AG08395 (cell line): Measurements from ENCODE around the gene BTBD16.

ENCODE experiments used
- DNase-seq: peaks from one replicate; pipeline ENCODE4 v3.0.0; 2012; ENCODE audit warnings: mixed read lengths, low spot score

The BTBD16 gene

GRCh38 chr10:122311716-122312115, 40.6 kb downstream of the BTBD16 start:
- no peak for DNase-seq

DNA sequence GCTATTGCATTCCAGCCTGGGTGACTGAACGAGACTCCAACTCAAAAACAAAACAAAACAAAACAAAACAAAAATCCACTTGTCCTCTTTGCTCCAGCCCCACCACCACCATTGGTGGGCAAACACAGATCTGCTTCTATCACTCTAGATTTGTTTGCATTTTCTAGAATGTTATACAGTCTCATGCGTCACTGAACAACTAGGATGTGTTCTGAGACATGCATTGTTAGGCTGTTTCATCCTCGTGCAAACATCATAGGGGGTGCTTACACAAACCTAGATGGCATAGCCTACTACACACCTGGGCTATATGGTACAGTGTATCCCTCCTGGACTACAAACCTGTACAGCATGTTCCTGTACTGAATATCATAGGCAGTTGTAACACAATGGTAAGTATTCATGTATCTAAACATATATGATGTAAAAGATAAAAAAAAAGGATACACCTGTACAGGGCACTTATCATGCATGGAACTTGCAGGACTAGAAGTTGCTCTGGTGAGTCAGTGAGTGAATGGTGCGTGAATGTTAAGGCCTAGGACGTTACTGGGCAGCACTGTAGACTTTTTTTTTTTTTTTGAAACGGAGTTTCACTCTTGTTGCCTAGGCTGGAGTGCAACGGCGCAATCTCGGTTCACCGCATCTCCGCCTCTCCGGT, 45.3 kb downstream of the BTBD16 start:
- DNase-seq = no peak

- no peak for DNase-seq
These were observed 50.9 kb downstream of the BTBD16 start for GRCh38 chr10:122321960-122322359.

DNA sequence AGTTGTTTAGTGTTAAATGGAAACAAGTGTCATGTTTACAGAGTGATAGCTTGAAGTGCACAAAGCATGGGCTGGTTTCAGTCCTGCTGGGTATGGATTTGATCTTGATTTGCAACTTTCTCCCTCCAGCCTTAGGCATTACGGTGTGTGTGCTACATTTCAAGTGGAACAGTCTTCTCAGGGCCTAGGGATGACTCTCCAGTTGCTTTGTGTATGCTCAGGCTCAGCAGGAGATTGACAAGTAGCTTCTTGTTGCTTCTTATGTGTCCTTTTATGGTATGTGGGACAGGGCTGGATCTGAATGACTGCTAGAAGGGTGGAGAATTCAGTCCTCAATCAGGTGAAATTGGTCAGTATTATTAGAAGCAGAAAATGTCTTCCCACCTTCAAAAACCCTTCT, 52.1 kb downstream of the BTBD16 start:
- no peak for DNase-seq

GRCh38 chr10:122323941-122324675, 53.0 kb downstream of the BTBD16 start:
- DNase-seq = peak; percentile 62

DNA sequence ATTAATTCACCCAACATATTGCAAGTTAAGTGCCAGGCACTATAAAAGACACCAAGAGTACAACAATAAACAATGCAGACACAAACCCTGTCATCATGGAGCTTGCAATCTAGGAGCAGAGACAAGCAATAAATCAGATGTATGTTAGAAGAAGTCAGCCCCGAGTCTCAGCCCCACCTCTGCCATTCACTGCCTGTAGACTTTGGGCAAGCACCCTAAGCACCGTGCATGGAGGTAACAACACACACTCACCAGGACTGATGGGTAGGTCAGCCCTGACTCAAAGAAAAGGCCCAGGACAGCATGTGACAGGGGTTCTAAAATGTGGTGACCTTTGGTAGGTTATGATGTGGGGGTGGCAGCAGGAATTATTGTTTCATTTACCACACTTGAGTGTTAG, 54.1 kb downstream of the BTBD16 start:
- DNase-seq = no peak

DNA sequence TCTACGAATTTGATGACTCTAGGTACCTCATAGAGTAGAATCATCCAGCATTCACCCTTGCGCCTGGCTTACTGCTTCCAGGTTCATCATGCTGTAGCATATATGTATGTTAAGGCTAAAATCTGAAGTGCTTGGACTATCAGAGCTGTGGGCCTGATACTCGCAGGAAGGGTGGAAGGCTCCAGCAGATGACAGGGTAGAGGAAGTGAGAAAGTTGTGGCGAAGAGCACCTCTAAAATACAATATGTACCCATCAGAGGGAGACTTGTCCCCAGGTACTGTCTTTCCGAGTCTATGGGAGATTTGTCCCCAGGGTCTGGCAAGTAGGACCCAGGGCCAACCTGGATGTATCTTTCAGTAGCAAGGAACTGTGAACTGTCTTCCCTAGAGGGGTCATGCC, 55.3 kb downstream of the BTBD16 start:
- no peak for DNase-seq

DNA sequence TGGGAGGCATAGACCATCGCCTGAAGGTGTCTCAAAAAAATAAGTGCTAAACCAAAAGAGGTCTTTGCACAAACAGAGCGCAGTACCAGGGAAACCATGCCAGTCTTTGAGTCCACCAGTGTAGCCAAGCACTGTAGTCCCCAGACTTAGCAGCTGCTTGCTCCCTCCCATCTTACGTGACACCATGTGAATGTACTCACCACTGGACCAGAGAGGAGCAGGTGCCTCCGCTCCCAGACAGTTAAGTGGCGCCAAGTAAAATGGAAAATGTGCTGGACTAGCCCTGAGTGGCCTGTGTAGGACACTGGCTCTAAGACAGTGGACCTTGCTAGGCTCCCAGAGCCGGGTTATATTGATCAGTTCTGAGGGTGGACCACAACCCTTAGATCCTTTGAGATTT, 55.7 kb downstream of the BTBD16 start:
- DNase-seq = no peak

- DNase-seq = no peak
These were observed 56.4 kb downstream of the BTBD16 start for GRCh38 chr10:122327237-122328206.

- DNase-seq = no peak
These were observed 57.6 kb downstream of the BTBD16 start for GRCh38 chr10:122328676-122329075.

- no peak for DNase-seq
These were observed 58.3 kb downstream of the BTBD16 start for GRCh38 chr10:122329416-122329815.

DNA sequence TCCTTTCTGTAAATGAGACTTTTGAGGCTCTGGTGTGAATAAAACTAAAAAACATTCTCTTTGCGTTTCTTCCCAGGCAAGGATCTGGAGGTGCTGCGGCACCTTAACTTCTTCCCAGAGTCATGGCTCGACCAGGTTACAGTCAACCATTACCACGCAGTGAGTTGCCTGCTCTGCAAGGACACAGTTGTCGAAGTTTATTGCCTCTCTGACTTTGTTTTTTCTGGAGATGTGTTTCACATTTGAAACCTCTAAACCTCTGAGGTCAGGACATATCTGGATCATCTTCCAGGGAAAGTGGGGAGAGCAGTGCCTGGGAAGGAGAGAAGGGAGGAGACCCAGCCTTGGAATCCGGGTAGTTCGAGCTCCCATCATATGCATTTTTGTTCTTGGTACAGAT, 60.0 kb downstream of the BTBD16 start:
- no peak for DNase-seq

DNA sequence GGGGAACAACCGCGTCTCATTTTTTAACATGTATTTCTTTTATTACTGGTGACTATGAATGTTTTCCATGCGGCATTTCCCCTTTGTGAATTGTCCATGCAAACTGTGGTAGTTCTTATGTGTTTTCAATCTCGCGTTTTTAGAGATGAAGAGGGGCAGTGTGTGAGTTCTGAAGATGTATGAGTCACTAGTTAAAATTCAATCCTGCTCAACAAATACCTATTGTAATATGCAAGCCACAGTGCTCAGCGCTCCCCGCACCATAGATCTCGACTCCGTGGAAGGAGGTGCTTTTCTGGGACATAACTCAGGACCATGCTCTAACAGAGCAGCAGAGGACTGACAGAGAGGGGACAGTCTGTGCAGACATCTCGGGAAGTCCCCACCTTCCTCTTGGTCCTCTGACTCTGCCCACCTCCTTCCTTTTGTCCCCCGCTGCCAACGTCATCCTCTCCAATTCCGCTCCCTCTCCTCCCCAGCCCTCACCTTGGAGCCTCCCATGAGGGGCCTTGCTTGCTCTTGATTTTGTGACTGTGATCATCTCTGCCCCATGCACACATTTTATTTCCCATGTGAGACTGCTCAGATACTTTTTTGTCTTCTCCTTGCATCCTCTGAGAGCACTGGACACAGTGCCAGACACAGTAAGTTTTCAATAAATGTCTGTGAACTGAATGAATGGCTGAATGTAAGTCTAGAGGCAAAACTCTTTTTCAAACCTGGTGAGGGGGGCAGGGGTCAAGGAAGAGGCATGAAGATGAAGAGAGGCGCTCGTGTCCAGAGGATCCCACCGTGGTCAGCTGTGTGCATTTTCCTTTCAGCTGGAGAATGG, 60.7 kb downstream of the BTBD16 start:
- no peak for DNase-seq

DNA sequence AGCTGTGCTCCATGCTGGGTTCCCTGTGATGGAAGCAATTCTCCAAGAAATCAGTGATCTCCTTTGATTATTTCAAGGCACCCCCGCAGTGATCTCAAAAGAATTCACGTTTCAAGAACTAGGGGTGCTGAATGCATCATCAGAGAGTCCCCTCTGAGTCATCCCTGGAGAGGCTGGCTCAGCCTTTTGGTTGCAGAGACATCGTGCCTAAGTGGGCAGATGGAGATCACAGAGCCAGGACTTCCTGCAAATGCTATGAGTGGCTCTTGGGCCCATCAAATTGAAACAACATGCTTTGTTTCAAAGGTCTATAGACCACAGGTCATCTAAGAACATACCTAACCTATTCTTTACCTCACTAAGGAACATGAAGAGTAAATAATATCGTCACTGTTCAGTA, 61.9 kb downstream of the BTBD16 start:
- no peak for DNase-seq

DNA sequence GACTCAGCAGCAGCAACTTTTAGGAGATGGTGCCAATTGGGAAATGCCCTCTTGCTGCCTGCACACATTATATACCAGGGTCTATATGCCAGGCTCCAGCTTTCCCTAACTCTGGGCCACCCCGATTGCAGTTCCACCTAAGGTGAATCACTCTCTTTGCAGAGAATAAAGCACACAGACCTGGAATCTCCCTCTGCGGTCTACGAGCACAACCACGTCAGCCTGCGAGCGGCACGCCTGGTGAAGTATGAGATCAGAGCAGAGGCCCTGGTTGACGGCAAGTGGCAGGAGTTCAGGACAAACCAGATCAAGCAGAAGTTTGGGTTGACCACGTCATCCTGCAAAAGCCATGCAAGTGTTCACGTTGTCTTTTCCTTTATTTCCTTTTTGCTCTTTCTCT, 65.2 kb downstream of the BTBD16 start:
- no peak for DNase-seq

DNA sequence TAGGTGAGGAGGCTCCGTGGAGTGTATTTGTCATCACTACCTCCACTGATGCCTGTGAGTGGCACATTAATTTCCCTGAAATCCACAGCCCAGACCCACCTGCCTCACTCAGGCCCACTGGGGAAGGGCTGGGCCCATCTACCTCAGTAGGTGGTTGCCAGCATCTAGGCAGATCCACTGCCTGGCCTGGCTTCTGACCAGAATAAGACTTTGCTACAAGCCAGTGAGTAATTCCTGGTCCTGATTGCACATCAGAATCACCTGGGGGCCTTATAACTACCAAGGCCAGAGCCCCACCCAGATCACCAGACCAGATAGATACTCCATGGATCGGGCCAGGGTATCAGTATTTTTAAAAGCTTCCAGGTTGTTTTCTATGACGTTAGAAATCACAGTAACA, 65.9 kb downstream of the BTBD16 start:
- DNase-seq = no peak

- no peak for DNase-seq
These were observed 67.7 kb downstream of the BTBD16 start for GRCh38 chr10:122338609-122339441.

DNA sequence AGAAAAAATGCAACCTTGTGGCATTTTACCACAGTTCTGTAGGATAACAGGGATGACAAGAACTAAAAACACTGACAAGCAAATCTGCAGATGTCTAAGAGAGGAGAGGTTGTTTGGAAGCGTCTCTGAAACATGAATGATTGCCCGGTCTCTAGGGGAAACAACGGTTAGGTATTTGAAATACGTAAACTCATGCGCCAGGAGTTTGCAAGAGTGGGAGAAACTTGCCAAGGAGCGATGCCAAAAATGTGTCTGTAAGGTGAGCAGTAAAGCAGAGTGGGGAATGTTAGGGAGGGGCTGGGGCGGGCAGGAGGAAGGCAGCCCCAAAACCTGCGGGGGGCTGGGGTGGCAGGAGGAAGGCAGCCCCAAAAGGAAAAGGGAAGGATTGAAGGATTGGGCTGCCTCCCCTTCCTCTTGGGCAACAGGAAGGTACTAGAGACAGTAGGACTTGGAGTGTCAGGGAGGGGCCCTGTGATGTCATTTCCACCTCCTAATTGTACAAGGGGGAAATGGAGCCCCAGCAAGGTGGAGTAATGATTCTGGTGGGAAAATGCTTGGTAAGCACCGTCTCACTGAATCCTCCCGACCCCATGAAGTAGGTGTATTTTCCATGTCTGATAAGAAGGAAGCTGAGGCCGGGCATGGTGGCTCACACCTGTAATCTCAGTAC, 70.2 kb downstream of the BTBD16 start:
- no peak for DNase-seq

GRCh38 chr10:122342293-122343134, 71.4 kb downstream of the BTBD16 start:
- DNase-seq = peak; percentile 72
